GM12891 (cell line): ENCODE results near the gene TXNDC2.

ENCODE experiments used
- PAX5 ChIP-seq: IDR thresholded peaks from 2 replicates; pipeline ENCODE4 v1.6.1; 2011; ENCODE audit warnings: low read length, moderate library complexity, mild to moderate bottlenecking; ENCODE audit not compliant: insufficient read depth, severe bottlenecking
- POLR2A ChIP-seq: IDR thresholded peaks from 2 replicates; pipeline ENCODE4 v1.6.1; 2011; ENCODE audit warnings: low read depth, low read length, control low read depth
- POLR2AphosphoS5 ChIP-seq: IDR thresholded peaks from 2 replicates; pipeline ENCODE4 v1.6.1; 2011; ENCODE audit warnings: low read depth, low read length, control low read depth

DNA sequence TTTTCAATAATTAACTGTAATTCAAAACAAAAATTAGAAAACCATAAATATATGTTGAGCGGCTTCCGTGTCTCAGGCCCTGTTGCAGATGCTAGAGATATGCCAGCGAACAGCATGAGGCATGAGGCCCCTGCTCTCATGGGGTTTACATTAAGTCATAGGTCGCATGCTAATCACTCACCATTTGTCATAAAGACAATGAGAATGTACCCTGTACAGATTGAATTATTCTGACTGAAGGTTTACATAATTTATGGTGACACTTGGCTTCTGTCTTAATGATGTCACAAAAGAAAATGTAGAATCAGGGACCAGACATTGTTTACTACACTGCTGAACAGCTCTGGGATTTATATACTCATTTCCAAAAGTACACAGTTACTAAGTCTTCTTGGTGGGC lies 22.1 kb downstream of the TXNDC2 start:
- no peak for TF ChIP-seq POLR2AphosphoS5
- no peak for TF ChIP-seq POLR2A
- TF ChIP-seq PAX5: no peak
